ENCODE measurements around the gene OR51B4. TPM values are rescaled to one million over a fixed set of nuclear protein-coding genes. Genes with fewer than 3 reads are reported as not detected.
"Not testable (repeated sequence)": the region's sequence is repeated elsewhere in the genome, so short reads cannot be mapped to it uniquely, and the experiment has no call there.

Gene OR51B4
- total RNA-seq, 1 experiment from 2014 or later, result 0.11 TPM

DNA sequence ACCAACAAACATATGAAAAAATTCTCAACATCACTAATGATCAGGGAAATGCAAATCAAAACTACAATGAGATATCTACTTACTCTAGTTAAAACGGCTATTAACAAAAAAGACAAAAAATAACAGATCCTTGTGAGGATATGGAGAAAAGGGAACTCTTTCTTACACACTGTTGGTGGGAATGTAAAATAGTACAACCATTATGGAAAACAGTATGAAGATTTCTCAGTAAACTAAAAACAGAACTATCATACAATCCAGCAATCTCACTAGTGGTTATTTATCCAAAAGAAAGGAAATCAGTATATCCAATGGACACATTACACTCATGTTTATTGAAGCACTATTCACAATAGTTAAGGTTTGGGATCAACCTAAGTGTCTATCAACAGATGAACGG lies 35.9 kb downstream of the OR51B4 start:
- no peak for ATAC-seq
- ChIA-PET CTCF (no interaction called here), POLR2A (ENCODE audit: unreplicated experiment) (no interaction called here)
- H3K27ac ChIP-seq (ENCODE audit: low read length), result no peak overlapping the region
- H3K9me2 ChIP-seq (replicated peaks; ENCODE audit: low read length), result no peaks in the 10 kb centered on the region
- no peak overlapping the region for H3K9ac ChIP-seq (ENCODE audit: low read length)
- no peaks in the 10 kb centered on the region for H3K4me1 ChIP-seq (ENCODE audit: insufficient read depth, low read length)
- no TSS peak for BruUV-seq (replicated peaks)
- H3K79me2 ChIP-seq (ENCODE audit: low read length), result no peaks in the 10 kb centered on the region
- no peaks in the 10 kb centered on the region for H3K9me3 ChIP-seq (ENCODE audit: low read length)
- no peak overlapping the region for H3K4me3 ChIP-seq (ENCODE audit: low read length)
- H3K36me3 ChIP-seq (ENCODE audit: low read depth, low read length), result no peaks in the 10 kb centered on the region
- H3F3A ChIP-seq (ENCODE audit: low read length, unreplicated experiment), result no peaks in the 10 kb centered on the region
- H3K27me3 ChIP-seq (ENCODE audit: low read length), result no peaks in the 10 kb centered on the region
- H4K20me1 ChIP-seq (ENCODE audit: low read length), result no peaks in the 10 kb centered on the region
- TF ChIP-seq EZH2 (IDR thresholded peaks at IDR 0.05; ENCODE audit: low read length, unreplicated experiment), result no peak
- TF ChIP-seq, protein P1, sequence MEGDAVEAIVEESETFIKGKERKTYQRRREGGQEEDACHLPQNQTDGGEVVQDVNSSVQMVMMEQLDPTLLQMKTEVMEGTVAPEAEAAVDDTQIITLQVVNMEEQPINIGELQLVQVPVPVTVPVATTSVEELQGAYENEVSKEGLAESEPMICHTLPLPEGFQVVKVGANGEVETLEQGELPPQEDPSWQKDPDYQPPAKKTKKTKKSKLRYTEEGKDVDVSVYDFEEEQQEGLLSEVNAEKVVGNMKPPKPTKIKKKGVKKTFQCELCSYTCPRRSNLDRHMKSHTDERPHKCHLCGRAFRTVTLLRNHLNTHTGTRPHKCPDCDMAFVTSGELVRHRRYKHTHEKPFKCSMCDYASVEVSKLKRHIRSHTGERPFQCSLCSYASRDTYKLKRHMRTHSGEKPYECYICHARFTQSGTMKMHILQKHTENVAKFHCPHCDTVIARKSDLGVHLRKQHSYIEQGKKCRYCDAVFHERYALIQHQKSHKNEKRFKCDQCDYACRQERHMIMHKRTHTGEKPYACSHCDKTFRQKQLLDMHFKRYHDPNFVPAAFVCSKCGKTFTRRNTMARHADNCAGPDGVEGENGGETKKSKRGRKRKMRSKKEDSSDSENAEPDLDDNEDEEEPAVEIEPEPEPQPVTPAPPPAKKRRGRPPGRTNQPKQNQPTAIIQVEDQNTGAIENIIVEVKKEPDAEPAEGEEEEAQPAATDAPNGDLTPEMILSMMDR (conservative IDR thresholded peaks at IDR 0.05; ENCODE audit: low read depth, low read length), result no peak
- TF ChIP-seq EZH2phosphoT487 (IDR thresholded peaks at IDR 0.05; ENCODE audit: borderline replicate concordance, low read length), result no peak
- DNase-seq, result no peak
- no peak overlapping the region for H3K4me2 ChIP-seq (ENCODE audit: low read length)
- no peak overlapping the region for H2AFZ ChIP-seq (ENCODE audit: low read length)
- intact Hi-C loops (cut with micrococcal nuclease), result no loop called here

DNA sequence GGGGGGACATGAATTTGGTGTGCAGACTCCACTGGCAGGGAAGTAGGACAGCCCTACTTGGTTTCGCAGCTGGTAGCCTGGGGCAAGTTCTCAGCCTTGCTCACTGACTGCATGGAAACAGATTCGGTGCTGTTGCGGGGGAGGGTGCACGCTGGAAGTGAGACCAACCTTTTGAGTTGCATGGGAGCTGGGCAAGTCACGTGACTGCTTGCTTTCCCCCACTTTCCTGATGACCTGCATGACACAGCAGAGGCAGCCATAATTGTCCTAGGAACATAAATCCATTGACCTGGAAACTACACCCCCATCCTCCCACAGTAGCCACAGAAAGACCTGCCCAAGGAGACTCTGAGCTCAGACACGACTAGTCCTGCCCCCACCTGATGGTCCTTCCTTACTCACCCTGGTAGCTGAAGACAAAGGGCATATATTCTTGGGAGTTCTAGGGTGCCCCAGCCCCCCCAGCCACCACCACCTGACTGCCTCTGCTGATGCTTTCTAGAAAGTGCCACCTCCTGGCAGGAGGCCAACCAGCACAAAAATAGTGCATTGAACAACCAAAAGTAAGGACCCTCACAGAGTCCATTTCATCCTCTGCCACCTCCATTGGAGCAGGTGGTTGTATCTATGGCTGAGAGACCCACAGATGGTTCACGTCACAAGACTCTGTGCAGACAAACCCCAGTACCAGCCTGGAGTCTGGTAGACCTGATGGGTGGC lies 43.0 kb downstream of the OR51B4 start:
- ATAC-seq (no peak), DNase-seq (no peak)
- ChIA-PET POLR2A (ENCODE audit: unreplicated experiment) (no interaction called here), CTCF (no interaction called here)
- TF ChIP-seq, protein P1 (conservative IDR thresholded peaks at IDR 0.05; ENCODE audit: low read depth, low read length), result no peak
- no peak for TF ChIP-seq EZH2phosphoT487 (IDR thresholded peaks at IDR 0.05; ENCODE audit: borderline replicate concordance, low read length)
- TF ChIP-seq EZH2 (IDR thresholded peaks at IDR 0.05; ENCODE audit: low read length, unreplicated experiment), result no peak
- no peaks in the 10 kb centered on the region for H3K36me3 ChIP-seq (ENCODE audit: low read depth, low read length)
- no peaks in the 10 kb centered on the region for H3K4me1 ChIP-seq (ENCODE audit: insufficient read depth, low read length)
- no TSS peak for BruUV-seq (replicated peaks)
- H3K9ac ChIP-seq (ENCODE audit: low read length), result no peak overlapping the region
- H3K4me3 ChIP-seq (ENCODE audit: low read length), result no peak overlapping the region
- H3K9me3 ChIP-seq (ENCODE audit: low read length), result no peaks in the 10 kb centered on the region
- H3K27ac ChIP-seq (ENCODE audit: low read length), result no peak overlapping the region
- intact Hi-C loops (cut with micrococcal nuclease), result no loop called here
- H3K27me3 ChIP-seq (ENCODE audit: low read length), result no peaks in the 10 kb centered on the region
- no peak overlapping the region for H2AFZ ChIP-seq (ENCODE audit: low read length)
- H3K4me2 ChIP-seq (ENCODE audit: low read length), result no peak overlapping the region
- H3K79me2 ChIP-seq (ENCODE audit: low read length), result no peaks in the 10 kb centered on the region
- no peaks in the 10 kb centered on the region for H3K9me2 ChIP-seq (replicated peaks; ENCODE audit: low read length)
- no peaks in the 10 kb centered on the region for H4K20me1 ChIP-seq (ENCODE audit: low read length)
- no peaks in the 10 kb centered on the region for H3F3A ChIP-seq (ENCODE audit: low read length, unreplicated experiment)

DNA sequence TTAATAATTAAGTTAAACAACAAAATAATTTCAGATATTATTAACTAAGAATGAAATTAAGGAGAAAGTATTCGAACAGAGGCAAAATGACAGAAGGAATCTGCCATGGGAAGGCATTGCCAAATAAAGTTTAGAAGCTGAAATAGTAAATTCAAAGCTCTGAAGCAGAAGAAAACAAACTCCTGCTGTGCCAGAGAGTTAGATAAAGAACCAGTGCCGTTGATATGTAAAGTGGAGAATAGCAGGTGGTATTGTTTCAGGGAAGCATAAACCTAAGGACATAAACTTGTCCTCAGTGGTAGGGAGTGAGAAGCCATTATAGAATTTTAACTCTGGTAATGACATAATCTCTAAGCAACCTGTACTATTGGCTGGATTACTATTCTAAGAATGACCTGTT lies 44.5 kb downstream of the OR51B4 start:
- H3K4me1 ChIP-seq (ENCODE audit: insufficient read depth, low read length), result no peaks in the 10 kb centered on the region
- no TSS peak for BruUV-seq (replicated peaks)
- H2AFZ ChIP-seq (ENCODE audit: low read length), result no peak overlapping the region
- no peaks in the 10 kb centered on the region for H3K27me3 ChIP-seq (ENCODE audit: low read length)
- intact Hi-C loops (cut with micrococcal nuclease), result no loop called here
- no peak for DNase-seq
- TF ChIP-seq, protein P1 (conservative IDR thresholded peaks at IDR 0.05; ENCODE audit: low read depth, low read length), result no peak
- TF ChIP-seq EZH2phosphoT487 (IDR thresholded peaks at IDR 0.05; ENCODE audit: borderline replicate concordance, low read length), result no peak
- no peak for TF ChIP-seq EZH2 (IDR thresholded peaks at IDR 0.05; ENCODE audit: low read length, unreplicated experiment)
- no peak for ATAC-seq
- no peaks in the 10 kb centered on the region for H4K20me1 ChIP-seq (ENCODE audit: low read length)
- no peaks in the 10 kb centered on the region for H3K79me2 ChIP-seq (ENCODE audit: low read length)
- no peaks in the 10 kb centered on the region for H3K36me3 ChIP-seq (ENCODE audit: low read depth, low read length)
- H3K9me2 ChIP-seq (replicated peaks; ENCODE audit: low read length), result no peaks in the 10 kb centered on the region
- H3K9ac ChIP-seq (ENCODE audit: low read length), result no peak overlapping the region
- H3K9me3 ChIP-seq (ENCODE audit: low read length), result no peaks in the 10 kb centered on the region
- ChIA-PET POLR2A (ENCODE audit: unreplicated experiment) (no interaction called here), CTCF (no interaction called here)
- no peak overlapping the region for H3K27ac ChIP-seq (ENCODE audit: low read length)
- no peak overlapping the region for H3K4me2 ChIP-seq (ENCODE audit: low read length)
- no peak overlapping the region for H3K4me3 ChIP-seq (ENCODE audit: low read length)
- no peaks in the 10 kb centered on the region for H3F3A ChIP-seq (ENCODE audit: low read length, unreplicated experiment)

DNA sequence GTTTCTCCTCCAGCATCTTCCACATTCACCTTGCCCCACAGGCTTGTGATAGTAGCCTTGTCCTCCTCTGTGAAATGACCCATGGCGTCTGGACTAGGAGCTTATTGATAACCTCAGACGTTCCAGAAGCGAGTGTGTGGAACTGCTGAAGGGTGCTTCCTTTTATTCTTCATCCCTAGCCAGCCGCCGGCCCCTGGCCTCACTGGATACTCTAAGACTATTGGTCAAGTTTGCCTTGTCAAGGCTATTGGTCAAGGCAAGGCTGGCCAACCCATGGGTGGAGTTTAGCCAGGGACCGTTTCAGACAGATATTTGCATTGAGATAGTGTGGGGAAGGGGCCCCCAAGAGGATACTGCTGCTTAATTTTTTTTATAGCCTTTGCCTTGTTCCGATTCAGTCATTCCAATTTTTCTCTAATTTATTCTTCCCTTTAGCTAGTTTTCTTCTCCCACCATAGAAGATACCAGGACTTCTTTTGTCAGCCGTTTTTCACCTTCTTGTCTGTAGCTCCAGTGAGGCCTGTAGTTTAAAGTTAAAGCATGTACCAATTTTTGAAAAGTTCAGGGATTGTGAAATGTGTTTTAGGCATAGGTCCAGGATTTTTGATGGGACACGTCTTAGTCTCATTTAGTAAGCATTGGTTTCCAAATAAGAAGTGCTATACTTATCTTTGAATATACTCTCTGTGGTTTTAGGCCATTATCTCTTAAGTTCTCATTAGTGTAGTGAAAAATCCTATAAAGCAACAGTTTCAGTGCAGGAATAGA lies 46.9 kb downstream of the OR51B4 start, which contains the start of gene HBG2:
TSS of gene HBG2 (minus strand) at position 136 of the 768 bp plus-strand sequence. CDS start at position 83, 53 bp downstream.
- POLR2A ChIA-PET (ENCODE audit: unreplicated experiment); intact Hi-C loops (cut with micrococcal nuclease); H3K4me3 ChIP-seq (ENCODE audit: low read length); H3K9ac ChIP-seq (ENCODE audit: low read length); H3K9me3 ChIP-seq (ENCODE audit: low read length); H3K4me2 ChIP-seq (ENCODE audit: low read length); H3K9me2 ChIP-seq (replicated peaks; ENCODE audit: low read length); H3K36me3 ChIP-seq (ENCODE audit: low read depth, low read length); H2AFZ ChIP-seq (ENCODE audit: low read length); DNase-seq; H3F3A ChIP-seq (ENCODE audit: low read length, unreplicated experiment); H3K79me2 ChIP-seq (ENCODE audit: low read length); ATAC-seq; BruUV-seq (replicated peaks); H4K20me1 ChIP-seq (ENCODE audit: low read length); H3K4me1 ChIP-seq (ENCODE audit: insufficient read depth, low read length); H3K27ac ChIP-seq (ENCODE audit: low read length); CTCF ChIA-PET; H3K27me3 ChIP-seq (ENCODE audit: low read length): not testable (repeated sequence)
